SK-N-SH (cell line): Measurements from ENCODE around the gene TLR2. TPM values are rescaled to one million over a fixed set of nuclear protein-coding genes. Genes with fewer than 3 reads are reported as not detected.

Experiments
- CTCF ChIA-PET: fragments of 300-600, 350-600 bp; formaldehyde crosslinking; extraction: SDS; loops from one replicate; lab custom pipeline; 2021; lab: Yijun Ruan, JAX
- POLR2A ChIA-PET: fragments of 350-600 bp; sonication (Branson Sonifier 250); formaldehyde crosslinking; extraction: SDS; loops from one replicate; lab custom pipeline; 2020; ENCODE audit warnings: antibody characterized with exemption, inconsistent platforms; lab: Yijun Ruan, JAX
- DNase-seq: peaks from one replicate; pipeline ENCODE4 v3.0.0; 2012
- H2AFZ ChIP-seq: fragments of 200-600 bp; sonication (generic); 2 replicates; pipeline ENCODE4 v1.8.1; 2016; ENCODE audit warnings: antibody characterized with exemption, mild to moderate bottlenecking, low read depth
- H3F3A ChIP-seq: fragments of 200-600 bp; sonication (generic); replicated peaks from 2 replicates; pipeline ENCODE3; 2016; ENCODE audit warnings: antibody characterized with exemption, mild to moderate bottlenecking; ENCODE audit not compliant: insufficient read depth
- H3K27ac ChIP-seq, 2 experiments: fragments of 200-500 bp in 1 of 2; fragments of 200-600 bp in 1 of 2; sonication (Bioruptor generic) in 1 of 2; sonication (generic), shearing (Covaris generic) in 1 of 2; 2 replicates each; pipeline versions ENCODE4 v1.5.1 to v1.6.1; 2014 to 2016; ENCODE audit warnings: low read depth in 2 of 2, inconsistent platforms in 1 of 2, low read length in 1 of 2, mild to moderate bottlenecking in 1 of 2, mixed read lengths in 1 of 2
- H3K27me3 ChIP-seq: fragments of 200-600 bp; sonication (generic), shearing (Covaris generic); 2 replicates; pipeline ENCODE4 v1.6.1; 2016; ENCODE audit warnings: mixed run types; ENCODE audit not compliant: insufficient read depth
- H3K36me3 ChIP-seq, 2 experiments: fragments of 200-500 bp in 1 of 2; fragments of 200-600 bp in 1 of 2; sonication (Bioruptor generic) in 1 of 2; sonication (generic) in 1 of 2; replicated peaks in 1 of 2; 2 replicates each; pipeline versions ENCODE3 to v1.5.1; 2014 to 2016; ENCODE audit warnings: low read length in 1 of 2, mild to moderate bottlenecking in 1 of 2; ENCODE audit not compliant: insufficient read depth in 2 of 2, control insufficient read depth in 1 of 2
- H3K4me1 ChIP-seq, 2 experiments: fragments of 200-500 bp in 1 of 2; fragments of 200-600 bp in 1 of 2; sonication (Bioruptor generic) in 1 of 2; sonication (generic), shearing (Covaris generic) in 1 of 2; 2 replicates each; pipeline versions ENCODE4 v1.5.1 to v1.6.1; 2014 to 2016; ENCODE audit warnings: low read depth in 1 of 2, low read length in 1 of 2, mixed run types in 1 of 2; ENCODE audit not compliant: insufficient read depth in 2 of 2, control insufficient read depth in 1 of 2
- H3K4me2 ChIP-seq: fragments of 200-600 bp; sonication (generic), shearing (Covaris generic); 2 replicates; pipeline ENCODE4 v1.6.1; 2017; ENCODE audit warnings: mixed run types
- H3K4me3 ChIP-seq, 2 experiments: fragments of 200-500 bp in 1 of 2; fragments of 200-600 bp in 1 of 2; sonication (Bioruptor generic) in 1 of 2; sonication (generic), shearing (Covaris generic) in 1 of 2; 2 replicates each; pipeline versions ENCODE4 v1.5.1 to v1.8.1; 2014 to 2016; ENCODE audit warnings: low read depth in 2 of 2, inconsistent platforms in 1 of 2, low read length in 1 of 2, mild to moderate bottlenecking in 1 of 2, mixed read lengths in 1 of 2, moderate library complexity in 1 of 2
- H3K79me2 ChIP-seq: fragments of 200-600 bp; sonication (generic); 2 replicates; pipeline ENCODE4 v1.8.1; 2017; ENCODE audit warnings: mild to moderate bottlenecking; ENCODE audit not compliant: insufficient read depth
- H3K9ac ChIP-seq: fragments of 200-600 bp; sonication (generic); 2 replicates; pipeline ENCODE4 v1.6.1; 2017; ENCODE audit warnings: mixed run types
- H3K9me2 ChIP-seq: fragments of 200-600 bp; sonication (generic); 2 replicates; pipeline ENCODE4 v1.6.1; 2017; ENCODE audit warnings: mixed run types
- H3K9me3 ChIP-seq: fragments of 200-600 bp; sonication (generic); 2 replicates; pipeline ENCODE4 v1.6.1; 2017; ENCODE audit warnings: mixed run types, mild to moderate bottlenecking, moderate library complexity
- H4K20me1 ChIP-seq: fragments of 200-600 bp; sonication (generic); 2 replicates; pipeline ENCODE4 v1.6.1; 2017; ENCODE audit warnings: mild to moderate bottlenecking, mixed run types; ENCODE audit not compliant: insufficient read depth
- CHD2 ChIP-seq: fragments of 150-350 bp; IDR thresholded peaks from 2 replicates; pipeline ENCODE4 v1.6.1; 2018; ENCODE audit warnings: low read length; ENCODE audit not compliant: partially characterized antibody
- CTCF ChIP-seq: fragments of 200-600 bp; sonication (generic); IDR thresholded peaks from 2 replicates; pipeline ENCODE4 v1.6.1; 2017; ENCODE audit warnings: antibody characterized with exemption, mild to moderate bottlenecking, moderate library complexity
- EP300 ChIP-seq, 2 experiments: IDR thresholded peaks; 2 replicates each; pipeline versions ENCODE4 v1.4.0 to v1.6.1; 2012; ENCODE audit warnings: borderline replicate concordance in 1 of 2, low read depth in 1 of 2, low read length in 1 of 2
- EZH2phosphoT487 ChIP-seq: fragments of 200-600 bp; sonication (generic); IDR thresholded peaks from 2 replicates; pipeline ENCODE4 v1.6.1; 2017; ENCODE audit warnings: low read depth, mixed run types, mild to moderate bottlenecking, antibody characterized with exemption, moderate library complexity, borderline replicate concordance
- FOSL2 ChIP-seq: IDR thresholded peaks from 2 replicates; pipeline ENCODE4 v1.4.0; 2012; ENCODE audit warnings: low read depth, mild to moderate bottlenecking, moderate library complexity, borderline replicate concordance
- FOXM1 ChIP-seq: IDR thresholded peaks from 2 replicates; pipeline ENCODE4 v1.4.0; 2012; ENCODE audit warnings: low read depth, mild to moderate bottlenecking
- GATA2 ChIP-seq: sonication (generic); formaldehyde crosslinking; IDR thresholded peaks from 2 replicates; pipeline ENCODE4 v1.5.0; 2020; ENCODE audit warnings: mild to moderate bottlenecking, missing genetic modification reagents
- JUND ChIP-seq: IDR thresholded peaks from 2 replicates; pipeline ENCODE4 v1.4.0; 2012
- MAX ChIP-seq: IDR thresholded peaks from 2 replicates; pipeline ENCODE4 v1.4.0; 2012; ENCODE audit warnings: low read depth
- MEF2A ChIP-seq: IDR thresholded peaks from 2 replicates; pipeline ENCODE4 v1.4.0; 2012; ENCODE audit warnings: low read depth, borderline replicate concordance
- MXI1 ChIP-seq: IDR thresholded peaks from 2 replicates; pipeline ENCODE4 v1.6.1; 2012; ENCODE audit warnings: mild to moderate bottlenecking, low read depth, low read length, improper control_type of control experiment
- POLR2AphosphoS5 ChIP-seq: IDR thresholded peaks from 2 replicates; pipeline ENCODE4 v1.6.1; 2012; ENCODE audit warnings: low read depth, low read length
- RCOR1 ChIP-seq: fragments of 150-350 bp; IDR thresholded peaks from 2 replicates; pipeline ENCODE4 v1.6.1; 2017; ENCODE audit warnings: antibody characterized with exemption, low read length
- RFX5 ChIP-seq: IDR thresholded peaks from 2 replicates; pipeline ENCODE4 v1.6.1; 2012; ENCODE audit warnings: mild to moderate bottlenecking, improper control_type of control experiment, low read length
- RXRA ChIP-seq: IDR thresholded peaks from 2 replicates; pipeline ENCODE4 v1.4.0; 2012; ENCODE audit warnings: low read depth, mild to moderate bottlenecking, borderline replicate concordance
- SIN3A ChIP-seq: IDR thresholded peaks from 2 replicates; pipeline ENCODE4 v1.6.1; 2012; ENCODE audit warnings: low read depth, mild to moderate bottlenecking, low read length, moderate library complexity, borderline replicate concordance
- SMC3 ChIP-seq: IDR thresholded peaks from 2 replicates; pipeline ENCODE4 v1.6.1; 2012; ENCODE audit warnings: low read depth, low read length, improper control_type of control experiment
- TAF1 ChIP-seq: IDR thresholded peaks from 2 replicates; pipeline ENCODE4 v1.6.1; 2012; ENCODE audit warnings: low read depth, mild to moderate bottlenecking, low read length, moderate library complexity, borderline replicate concordance
- TCF12 ChIP-seq: IDR thresholded peaks from 2 replicates; pipeline ENCODE4 v1.4.0; 2012
- YY1 ChIP-seq: IDR thresholded peaks from 2 replicates; pipeline ENCODE4 v1.4.0; 2012; ENCODE audit warnings: low read depth, mild to moderate bottlenecking
- WGBS: methylation state at CpG from one replicate; pipeline ENCODE4 v1.1.6; 2017; ENCODE audit warnings: low lambda C conversion rate; 5-methylcytosine and 5-hydroxymethylcytosine counted together
- polyA plus RNA-seq, 3 experiments: library from polyadenylated mRNA; depleted of rRNA; stranded (reverse); fragments of >200 nt; gene quantifications; 2 replicates each; pipeline ENCODE4 v1.2.3, GENCODE V29; 2012
- TF ChIP-seq, protein P1 (sequence below): IDR thresholded peaks from 2 replicates; pipeline ENCODE4; 2012
- TF ChIP-seq, protein P2 (sequence below): IDR thresholded peaks from 2 replicates; pipeline ENCODE4 v1.6.1; 2012; ENCODE audit warnings: mild to moderate bottlenecking, low read depth, low read length, moderate library complexity

Gene TLR2
- polyA plus RNA-seq, 1 of the 3 experiments (the other 2 are of a cell fraction) = 0.18 TPM

DNA sequence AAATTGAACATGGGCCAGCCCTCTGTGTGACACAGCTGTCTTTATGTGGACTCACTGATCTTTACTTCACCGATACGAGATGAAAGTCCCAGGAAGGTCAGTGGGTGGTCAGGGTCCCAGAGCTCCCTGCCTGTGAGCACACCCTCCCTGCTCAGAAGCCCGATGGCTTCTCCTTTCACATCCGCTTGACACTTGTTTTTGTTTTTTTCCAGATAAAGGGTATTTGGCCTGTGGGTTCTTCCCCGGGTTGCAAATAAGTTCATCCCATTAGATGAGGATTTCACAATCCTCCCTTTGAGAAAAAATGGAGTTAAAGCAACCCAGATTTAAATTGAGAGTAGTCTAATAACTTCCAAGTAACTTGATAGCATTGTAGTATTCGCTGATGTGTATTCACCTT, 48.2 kb upstream of the TLR2 start:
- Histone ChIP-seq H3K9me3 (no peaks in the 10 kb centered on the region), H4K20me1 (no peaks in the 10 kb centered on the region), H3K27me3 (no peaks in the 10 kb centered on the region), H3K36me3 (peaks cover 19 to 30% of the 10 kb centered on the region in 2 experiments), H3K4me3 (no peak overlapping the region), H3K27ac (no peak overlapping the region), H3K9me2 (no peaks in the 10 kb centered on the region), H3F3A (no peaks in the 10 kb centered on the region), H3K9ac (no peak overlapping the region), H3K79me2 (no peaks in the 10 kb centered on the region), H3K4me1 (no peaks in the 10 kb centered on the region), H2AFZ (no peak overlapping the region), H3K4me2 (no peak overlapping the region)
- TF ChIP-seq EZH2phosphoT487 (no peak), EP300 (IDR thresholded peaks at IDR 0.05; ENCODE audit: borderline replicate concordance in 1 of 2, low read depth in 1 of 2, low read length in 1 of 2) (no peak), RXRA (no peak), TCF12 (no peak), JUND (no peak), FOSL2 (no peak), SIN3A (no peak), CHD2 (no peak), CTCF (no peak), SMC3 (no peak), MEF2A (no peak), FOXM1 (no peak), GATA2 (no peak), RFX5 (no peak)
- TF ChIP-seq, protein P1, sequence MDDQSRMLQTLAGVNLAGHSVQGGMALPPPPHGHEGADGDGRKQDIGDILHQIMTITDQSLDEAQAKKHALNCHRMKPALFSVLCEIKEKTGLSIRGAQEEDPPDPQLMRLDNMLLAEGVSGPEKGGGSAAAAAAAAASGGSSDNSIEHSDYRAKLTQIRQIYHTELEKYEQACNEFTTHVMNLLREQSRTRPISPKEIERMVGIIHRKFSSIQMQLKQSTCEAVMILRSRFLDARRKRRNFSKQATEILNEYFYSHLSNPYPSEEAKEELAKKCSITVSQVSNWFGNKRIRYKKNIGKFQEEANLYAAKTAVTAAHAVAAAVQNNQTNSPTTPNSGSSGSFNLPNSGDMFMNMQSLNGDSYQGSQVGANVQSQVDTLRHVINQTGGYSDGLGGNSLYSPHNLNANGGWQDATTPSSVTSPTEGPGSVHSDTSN = no peak
- POLR2A ChIA-PET = no interaction called here
- WGBS = 97% methylated on average over 6 of the region's 6 CpGs
- CTCF ChIA-PET = interaction anchor here (0.5 to 7.9 kb wide), 9 partner anchors 8 to 415 kb away, joined by 3 to 89 read pairs (median 4); no protein-coding TSS in a partner anchor
- DNase-seq = no peak

DNA sequence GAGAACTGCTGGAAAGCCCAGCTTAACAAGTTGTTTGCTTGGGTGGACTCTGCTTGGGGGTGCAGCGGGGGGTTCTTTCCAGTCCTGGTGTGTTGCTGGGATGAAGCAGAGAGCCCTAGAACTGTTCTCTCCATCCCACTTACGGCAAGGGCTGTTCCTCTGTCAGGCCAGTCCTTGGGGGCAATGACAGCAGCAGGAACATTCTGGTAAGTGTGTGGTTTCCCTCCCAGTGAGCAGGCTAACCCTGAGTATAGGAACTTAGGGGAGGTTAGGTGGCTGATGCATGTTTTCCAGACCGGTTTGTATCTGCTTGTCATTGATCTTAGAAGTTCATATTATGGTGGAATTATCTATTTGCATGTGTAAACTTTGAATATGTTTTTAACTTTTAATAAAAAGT, 46.9 kb upstream of the TLR2 start:
- no peak for DNase-seq
- Histone ChIP-seq H3K27ac (no peak overlapping the region), H3K9me3 (no peaks in the 10 kb centered on the region), H3K4me3 (no peak overlapping the region), H3K4me1 (no peaks in the 10 kb centered on the region), H3K9me2 (no peaks in the 10 kb centered on the region), H3K4me2 (no peak overlapping the region), H3K9ac (no peak overlapping the region), H3F3A (no peaks in the 10 kb centered on the region), H3K27me3 (no peaks in the 10 kb centered on the region), H2AFZ (no peak overlapping the region), H4K20me1 (no peaks in the 10 kb centered on the region), H3K36me3 (peaks cover 18 to 19% of the 10 kb centered on the region in 2 experiments), H3K79me2 (no peaks in the 10 kb centered on the region)
- WGBS = 83% methylated on average over 3 of the region's 3 CpGs
- ChIA-PET CTCF (interaction anchor here (1.1 kb wide), 1 partner anchor 21 kb away, joined by 3 read pairs; no protein-coding TSS in a partner anchor), POLR2A (no interaction called here)
- TF ChIP-seq FOSL2 = no peak
- no peak for TF ChIP-seq YY1
- TF ChIP-seq RCOR1 = no peak
- TF ChIP-seq TCF12 = no peak
- TF ChIP-seq POLR2AphosphoS5 = no peak
- TF ChIP-seq, protein P2, sequence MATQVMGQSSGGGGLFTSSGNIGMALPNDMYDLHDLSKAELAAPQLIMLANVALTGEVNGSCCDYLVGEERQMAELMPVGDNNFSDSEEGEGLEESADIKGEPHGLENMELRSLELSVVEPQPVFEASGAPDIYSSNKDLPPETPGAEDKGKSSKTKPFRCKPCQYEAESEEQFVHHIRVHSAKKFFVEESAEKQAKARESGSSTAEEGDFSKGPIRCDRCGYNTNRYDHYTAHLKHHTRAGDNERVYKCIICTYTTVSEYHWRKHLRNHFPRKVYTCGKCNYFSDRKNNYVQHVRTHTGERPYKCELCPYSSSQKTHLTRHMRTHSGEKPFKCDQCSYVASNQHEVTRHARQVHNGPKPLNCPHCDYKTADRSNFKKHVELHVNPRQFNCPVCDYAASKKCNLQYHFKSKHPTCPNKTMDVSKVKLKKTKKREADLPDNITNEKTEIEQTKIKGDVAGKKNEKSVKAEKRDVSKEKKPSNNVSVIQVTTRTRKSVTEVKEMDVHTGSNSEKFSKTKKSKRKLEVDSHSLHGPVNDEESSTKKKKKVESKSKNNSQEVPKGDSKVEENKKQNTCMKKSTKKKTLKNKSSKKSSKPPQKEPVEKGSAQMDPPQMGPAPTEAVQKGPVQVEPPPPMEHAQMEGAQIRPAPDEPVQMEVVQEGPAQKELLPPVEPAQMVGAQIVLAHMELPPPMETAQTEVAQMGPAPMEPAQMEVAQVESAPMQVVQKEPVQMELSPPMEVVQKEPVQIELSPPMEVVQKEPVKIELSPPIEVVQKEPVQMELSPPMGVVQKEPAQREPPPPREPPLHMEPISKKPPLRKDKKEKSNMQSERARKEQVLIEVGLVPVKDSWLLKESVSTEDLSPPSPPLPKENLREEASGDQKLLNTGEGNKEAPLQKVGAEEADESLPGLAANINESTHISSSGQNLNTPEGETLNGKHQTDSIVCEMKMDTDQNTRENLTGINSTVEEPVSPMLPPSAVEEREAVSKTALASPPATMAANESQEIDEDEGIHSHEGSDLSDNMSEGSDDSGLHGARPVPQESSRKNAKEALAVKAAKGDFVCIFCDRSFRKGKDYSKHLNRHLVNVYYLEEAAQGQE = no peak
- TF ChIP-seq FOXM1 = no peak
- no peak for TF ChIP-seq SIN3A
- TF ChIP-seq SMC3 = no peak
- TF ChIP-seq TAF1 = no peak
- no peak for TF ChIP-seq CHD2
- TF ChIP-seq MXI1 = no peak
- TF ChIP-seq MAX = no peak
